Activated CD8-positive, alpha-beta memory T cell treated with anti-CD3 and anti-CD28 coated beads, Interleukin-2, amount 50 U/mL, for 24 hours (primary cell): ENCODE results near the gene DOCK9.

Experiments
- DNase-seq: peaks from one replicate; pipeline ENCODE4 v3.0.0-alpha.2; 2020; ENCODE audit errors: extremely low read depth

The DOCK9 gene

GRCh38 chr13:98888222-98888889 is 89.5 kb downstream of the DOCK9 start:
- DNase-seq: no peak

GRCh38 chr13:98886587-98887230 is 91.2 kb downstream of the DOCK9 start:
- no peak for DNase-seq

- no peak for DNase-seq
Observed at GRCh38 chr13:98885600-98885999, 92.3 kb downstream of the DOCK9 start.

GRCh38 chr13:98883998-98884397 is 93.9 kb downstream of the DOCK9 start:
- no peak for DNase-seq

GRCh38 chr13:98881390-98881789 is 96.5 kb downstream of the DOCK9 start:
- DNase-seq: no peak

GRCh38 chr13:98880677-98881076 is 97.2 kb downstream of the DOCK9 start:
- no peak for DNase-seq

GRCh38 chr13:98879957-98880356 is 97.9 kb downstream of the DOCK9 start:
- DNase-seq: no peak

GRCh38 chr13:98879127-98879520 is 98.7 kb downstream of the DOCK9 start:
- no peak for DNase-seq

GRCh38 chr13:98878486-98879126 is 99.3 kb downstream of the DOCK9 start:
- DNase-seq: no peak

- DNase-seq: no peak
Observed at GRCh38 chr13:98877936-98878335, 99.9 kb downstream of the DOCK9 start.

GRCh38 chr13:98877466-98877865 is 100.4 kb downstream of the DOCK9 start:
- no peak for DNase-seq

GRCh38 chr13:98875146-98875729 is 102.6 kb downstream of the DOCK9 start:
- DNase-seq: no peak

- DNase-seq: no peak
Observed at GRCh38 chr13:98874029-98874397, 103.9 kb downstream of the DOCK9 start.

- no peak for DNase-seq
Observed at GRCh38 chr13:98873377-98874028, 104.4 kb downstream of the DOCK9 start.

GRCh38 chr13:98871727-98872126 is 106.1 kb downstream of the DOCK9 start:
- DNase-seq: no peak

- no peak for DNase-seq
Observed at GRCh38 chr13:98869408-98870090, 108.3 kb downstream of the DOCK9 start.

GRCh38 chr13:98868932-98869331 is 108.9 kb downstream of the DOCK9 start:
- no peak for DNase-seq

GRCh38 chr13:98866882-98867281 is 111.0 kb downstream of the DOCK9 start:
- DNase-seq: no peak

GRCh38 chr13:98860491-98860890 is 117.4 kb downstream of the DOCK9 start:
- DNase-seq: no peak

- no peak for DNase-seq
Observed at GRCh38 chr13:98858191-98858590, 119.7 kb downstream of the DOCK9 start.

- no peak for DNase-seq
Observed at GRCh38 chr13:98856983-98857382, 120.9 kb downstream of the DOCK9 start.

- no peak for DNase-seq
Observed at GRCh38 chr13:98854448-98854847, 123.4 kb downstream of the DOCK9 start.
